Measurements from ENCODE around the gene CCPG1.
"Not testable (repeated sequence)": the region's sequence is repeated elsewhere in the genome, so short reads cannot be mapped to it uniquely, and the experiment has no call there.

The CCPG1 gene, protein sequence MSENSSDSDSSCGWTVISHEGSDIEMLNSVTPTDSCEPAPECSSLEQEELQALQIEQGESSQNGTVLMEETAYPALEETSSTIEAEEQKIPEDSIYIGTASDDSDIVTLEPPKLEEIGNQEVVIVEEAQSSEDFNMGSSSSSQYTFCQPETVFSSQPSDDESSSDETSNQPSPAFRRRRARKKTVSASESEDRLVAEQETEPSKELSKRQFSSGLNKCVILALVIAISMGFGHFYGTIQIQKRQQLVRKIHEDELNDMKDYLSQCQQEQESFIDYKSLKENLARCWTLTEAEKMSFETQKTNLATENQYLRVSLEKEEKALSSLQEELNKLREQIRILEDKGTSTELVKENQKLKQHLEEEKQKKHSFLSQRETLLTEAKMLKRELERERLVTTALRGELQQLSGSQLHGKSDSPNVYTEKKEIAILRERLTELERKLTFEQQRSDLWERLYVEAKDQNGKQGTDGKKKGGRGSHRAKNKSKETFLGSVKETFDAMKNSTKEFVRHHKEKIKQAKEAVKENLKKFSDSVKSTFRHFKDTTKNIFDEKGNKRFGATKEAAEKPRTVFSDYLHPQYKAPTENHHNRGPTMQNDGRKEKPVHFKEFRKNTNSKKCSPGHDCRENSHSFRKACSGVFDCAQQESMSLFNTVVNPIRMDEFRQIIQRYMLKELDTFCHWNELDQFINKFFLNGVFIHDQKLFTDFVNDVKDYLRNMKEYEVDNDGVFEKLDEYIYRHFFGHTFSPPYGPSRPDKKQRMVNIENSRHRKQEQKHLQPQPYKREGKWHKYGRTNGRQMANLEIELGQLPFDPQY

DNA sequence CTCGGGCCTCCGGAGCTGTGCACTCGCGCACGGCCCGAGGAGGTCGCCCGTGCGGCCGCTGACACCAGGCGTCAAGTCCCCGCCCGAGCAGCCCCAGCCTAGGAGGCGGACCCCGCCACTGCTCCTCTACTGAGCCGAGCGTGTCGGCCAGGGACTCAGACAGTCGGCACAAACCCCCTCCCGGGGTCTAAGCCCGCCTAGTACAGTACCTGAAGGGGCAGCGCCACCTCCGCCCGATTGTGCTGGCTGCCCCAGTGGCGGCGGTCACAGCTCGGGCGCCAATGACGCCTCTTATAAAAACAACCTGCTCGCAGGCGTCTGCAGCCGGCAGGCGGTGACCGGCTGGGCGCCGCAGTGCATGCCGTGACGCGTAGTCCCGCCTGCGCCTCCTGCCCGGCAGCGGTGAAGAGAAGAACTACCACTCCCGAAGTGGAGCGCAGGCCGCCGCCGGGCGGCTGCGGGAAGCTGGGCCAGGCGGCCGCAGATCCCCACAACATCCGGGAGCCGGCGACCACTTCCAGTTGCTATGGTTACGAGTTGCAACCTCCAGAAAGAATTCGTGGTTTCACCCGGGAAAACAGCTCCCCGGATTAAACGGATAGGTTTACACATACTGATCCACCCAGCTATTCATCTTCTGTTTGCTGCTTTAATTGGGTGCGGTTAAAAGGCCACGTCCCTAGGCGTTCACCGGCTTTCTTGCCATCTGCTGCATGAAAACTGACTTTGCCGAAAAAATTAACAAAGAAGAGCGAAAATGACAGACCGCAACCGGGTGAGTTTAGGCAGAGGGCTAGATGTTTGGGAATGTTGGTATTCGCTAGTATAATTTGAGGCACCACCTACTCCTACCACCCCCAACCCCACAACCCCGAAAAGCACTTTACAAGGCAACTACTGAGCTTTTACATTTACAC, at the start of gene CCPG1, which contains the start of gene PIERCE2:
CCPG1 (minus strand) TSS at position 348 of the 917 bp plus-strand sequence. CDS start 18,935 bp downstream, outside the sequence.
PIERCE2 (plus strand) TSS at position 484 of the 917 bp plus-strand sequence; CDS start at position 758, 274 bp downstream.
- in situ Hi-C loops (cut with HindIII; ENCODE audit: low pct_ligation_motif_present, low pct_unique_long_range_greater_than_20kb, low sequenced_read_pairs): no loop called here
- peak; percentile 92 for DNase-seq

DNA sequence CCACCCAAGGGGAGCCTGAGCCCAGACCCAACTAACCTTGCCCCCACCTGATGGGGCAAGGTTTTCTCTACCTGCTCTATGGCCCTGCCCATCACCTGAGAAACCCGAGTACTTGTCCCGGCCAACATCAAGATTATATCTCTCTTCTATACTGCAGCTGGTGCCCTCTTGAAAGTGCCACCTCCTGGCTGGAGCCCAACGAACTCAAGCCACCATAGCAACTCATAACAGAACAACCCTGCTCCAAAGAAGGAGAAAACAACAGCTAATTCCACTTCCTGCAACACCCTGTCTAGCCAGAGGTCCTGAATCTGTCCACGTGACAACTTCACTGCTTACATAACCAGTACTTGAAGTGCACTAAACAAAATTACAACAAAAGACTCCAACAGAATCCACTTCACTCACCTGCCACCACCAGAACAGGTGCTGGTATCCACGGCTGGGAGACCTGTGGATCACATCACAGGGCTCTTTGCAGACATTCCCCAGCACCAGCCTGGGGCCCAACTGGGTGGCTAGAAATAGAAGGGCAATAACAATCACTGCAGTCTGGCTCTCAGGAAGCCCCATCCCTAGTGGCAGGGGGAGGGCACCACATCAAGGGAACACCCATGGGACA, 49.4 kb upstream of the CCPG1 start:
- in situ Hi-C loops (cut with HindIII; ENCODE audit: low pct_ligation_motif_present, low pct_unique_long_range_greater_than_20kb, low sequenced_read_pairs): no loop called here
- no peak for DNase-seq

GRCh38 chr15:55447030-55447394, 38.9 kb upstream of the CCPG1 start:
- in situ Hi-C loops (cut with HindIII; ENCODE audit: low pct_ligation_motif_present, low pct_unique_long_range_greater_than_20kb, low sequenced_read_pairs); DNase-seq: not testable (repeated sequence)

- DNase-seq; in situ Hi-C loops (cut with HindIII; ENCODE audit: low pct_ligation_motif_present, low pct_unique_long_range_greater_than_20kb, low sequenced_read_pairs): not testable (repeated sequence)
Measured at GRCh38 chr15:55446379-55447029, 38.3 kb upstream of the CCPG1 start.

DNA sequence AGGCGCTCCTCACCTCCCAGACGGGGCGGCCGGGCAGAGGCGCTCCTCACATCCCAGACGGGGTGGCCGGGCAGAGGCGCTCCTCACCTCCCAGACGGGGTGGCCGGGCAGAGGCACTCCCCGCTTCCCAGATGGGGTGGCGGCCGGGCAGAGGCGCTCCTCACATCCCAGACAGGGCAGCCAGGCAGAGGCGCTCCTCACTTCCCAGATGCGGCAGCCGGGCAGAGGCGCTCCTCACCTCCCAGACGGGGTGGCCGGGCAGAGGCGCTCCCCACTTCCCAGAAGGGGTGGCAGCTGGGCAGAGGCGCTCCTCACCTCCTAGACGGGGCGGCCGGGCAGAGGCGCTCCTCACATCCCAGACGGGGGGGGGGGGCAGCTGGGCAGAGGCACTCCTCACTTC, 37.8 kb upstream of the CCPG1 start:
- DNase-seq; in situ Hi-C loops (cut with HindIII; ENCODE audit: low pct_ligation_motif_present, low pct_unique_long_range_greater_than_20kb, low sequenced_read_pairs): not testable (repeated sequence)

GRCh38 chr15:55443141-55443540, 35.0 kb upstream of the CCPG1 start:
- DNase-seq; in situ Hi-C loops (cut with HindIII; ENCODE audit: low pct_ligation_motif_present, low pct_unique_long_range_greater_than_20kb, low sequenced_read_pairs): not testable (repeated sequence)

DNA sequence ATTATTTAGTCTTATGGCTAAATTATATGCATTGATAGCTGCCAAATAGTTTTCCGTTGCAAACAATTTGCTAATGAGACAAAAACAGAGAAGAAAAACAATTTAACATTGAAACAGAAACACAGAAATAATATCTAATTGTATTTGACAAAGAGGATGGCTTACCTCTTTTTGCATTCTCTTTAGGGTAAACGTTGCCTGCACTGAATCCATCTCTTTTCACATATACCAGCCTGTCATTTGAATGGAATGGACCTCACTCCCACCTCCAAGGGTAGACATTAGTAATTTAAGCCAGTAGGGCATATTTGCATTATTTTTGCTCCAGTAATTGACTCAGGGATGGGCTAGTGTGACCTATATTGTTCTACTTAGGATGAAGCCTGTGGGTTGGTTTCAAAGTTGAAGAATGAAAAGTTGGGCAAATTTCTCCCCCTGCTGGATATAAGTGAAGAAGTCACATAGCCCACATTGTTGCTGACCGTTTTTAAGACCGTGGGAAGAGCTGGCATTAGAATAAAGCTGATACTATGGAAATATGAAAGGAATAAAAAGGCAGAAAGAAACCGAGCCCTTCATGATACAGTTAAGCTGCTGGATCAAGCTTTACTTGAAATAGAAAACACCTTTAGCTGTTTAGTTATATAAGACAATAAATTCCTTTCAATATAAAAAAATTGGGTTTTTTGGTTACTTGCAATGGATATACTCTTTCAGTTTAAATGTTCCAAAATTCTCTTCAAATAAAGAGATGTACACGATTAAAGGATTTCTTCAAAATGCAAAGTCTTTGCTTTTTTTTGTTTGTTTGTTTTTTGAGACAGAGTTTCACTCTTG, 27.0 kb upstream of the CCPG1 start:
- DNase-seq: peak; percentile 51
- in situ Hi-C loops (cut with HindIII; ENCODE audit: low pct_ligation_motif_present, low pct_unique_long_range_greater_than_20kb, low sequenced_read_pairs): no loop called here

GRCh38 chr15:55422089-55422488, 13.9 kb upstream of the CCPG1 start:
- in situ Hi-C loops (cut with HindIII; ENCODE audit: low pct_ligation_motif_present, low pct_unique_long_range_greater_than_20kb, low sequenced_read_pairs): no loop called here
- no peak for DNase-seq

GRCh38 chr15:55420171-55420866, 12.2 kb upstream of the CCPG1 start:
- in situ Hi-C loops (cut with HindIII; ENCODE audit: low pct_ligation_motif_present, low pct_unique_long_range_greater_than_20kb, low sequenced_read_pairs): no loop called here
- DNase-seq: no peak

- DNase-seq; in situ Hi-C loops (cut with HindIII; ENCODE audit: low pct_ligation_motif_present, low pct_unique_long_range_greater_than_20kb, low sequenced_read_pairs): not testable (repeated sequence)
Measured at GRCh38 chr15:55417678-55418077, 9.5 kb upstream of the CCPG1 start.

GRCh38 chr15:55408976-55409375, 817 bp upstream of the CCPG1 start:
- in situ Hi-C loops (cut with HindIII; ENCODE audit: low pct_ligation_motif_present, low pct_unique_long_range_greater_than_20kb, low sequenced_read_pairs); DNase-seq: not testable (repeated sequence)

DNA sequence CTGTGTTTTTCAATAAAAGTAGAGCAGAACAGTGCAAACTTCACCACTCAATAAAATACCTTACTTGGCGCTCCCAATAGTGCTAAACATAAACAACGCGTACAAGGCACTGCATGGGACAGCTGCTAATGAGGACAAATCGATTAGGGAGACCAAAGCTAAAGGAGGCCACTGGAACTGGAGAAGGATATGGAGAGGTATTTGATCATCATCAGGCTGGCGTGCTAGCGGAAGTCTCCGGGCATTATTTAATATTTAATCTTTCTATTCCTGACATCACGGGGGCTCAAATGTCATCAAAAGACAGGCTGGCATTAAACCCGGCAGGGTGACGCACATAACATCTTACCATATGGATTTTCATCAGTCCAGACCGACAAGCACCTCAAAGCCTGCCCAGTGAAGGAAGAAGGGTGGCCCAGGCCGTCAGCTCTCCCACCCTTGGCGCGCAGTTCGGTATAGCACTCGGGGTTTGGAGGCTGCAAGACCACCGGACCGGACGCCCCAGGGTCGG, 604 bp downstream of the CCPG1 start:
- in situ Hi-C loops (cut with HindIII; ENCODE audit: low pct_ligation_motif_present, low pct_unique_long_range_greater_than_20kb, low sequenced_read_pairs): no loop called here
- peak; percentile 44 for DNase-seq

- DNase-seq: peak; percentile 45
- in situ Hi-C loops (cut with HindIII; ENCODE audit: low pct_ligation_motif_present, low pct_unique_long_range_greater_than_20kb, low sequenced_read_pairs): no loop called here
Measured at GRCh38 chr15:55403531-55403930, 4.6 kb downstream of the CCPG1 start.

DNA sequence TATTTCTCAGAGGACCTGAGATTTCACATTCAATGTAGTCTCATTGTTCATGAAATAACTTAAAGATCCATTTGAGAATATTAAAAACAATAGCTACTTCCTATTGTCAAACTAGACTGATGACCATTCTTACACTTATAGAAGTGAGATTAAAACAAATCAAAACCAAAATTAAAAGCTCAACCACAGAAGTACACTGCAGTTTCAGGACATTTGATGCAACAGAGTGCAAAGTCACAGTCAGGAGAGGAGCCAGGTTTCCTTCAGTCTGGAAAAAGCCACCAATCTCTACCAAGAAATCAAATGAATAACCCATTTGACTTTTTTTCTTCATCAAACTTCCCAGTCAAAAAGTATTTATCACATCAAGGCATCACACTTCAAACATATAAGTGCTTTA, 5.5 kb downstream of the CCPG1 start:
- in situ Hi-C loops (cut with HindIII; ENCODE audit: low pct_ligation_motif_present, low pct_unique_long_range_greater_than_20kb, low sequenced_read_pairs): no loop called here
- peak; percentile 21 for DNase-seq

- in situ Hi-C loops (cut with HindIII; ENCODE audit: low pct_ligation_motif_present, low pct_unique_long_range_greater_than_20kb, low sequenced_read_pairs): no loop called here
- DNase-seq: no peak
Measured at GRCh38 chr15:55401786-55402246, 6.3 kb downstream of the CCPG1 start.

DNA sequence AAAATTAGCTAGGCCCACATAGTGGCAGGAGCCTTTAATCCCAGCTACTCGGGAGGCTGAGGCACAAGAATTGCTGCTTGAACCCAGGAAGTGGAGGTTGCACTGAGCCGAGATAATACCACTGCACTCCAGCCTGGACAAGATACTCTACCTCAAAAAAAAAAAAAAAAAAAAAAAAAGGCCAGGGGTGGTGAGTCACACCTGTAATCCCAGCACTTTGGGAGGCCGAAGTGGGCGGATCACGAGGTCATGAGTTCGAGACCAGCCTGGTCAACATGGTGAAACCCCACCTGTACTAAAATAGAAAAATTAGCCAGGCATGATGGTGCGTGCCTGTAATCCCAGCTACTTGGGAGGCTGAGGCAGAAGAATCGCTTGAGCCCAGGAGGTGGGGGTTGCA, 8.1 kb downstream of the CCPG1 start:
- DNase-seq; in situ Hi-C loops (cut with HindIII; ENCODE audit: low pct_ligation_motif_present, low pct_unique_long_range_greater_than_20kb, low sequenced_read_pairs): not testable (repeated sequence)
